ENCODE data around the gene TFF1. TPM values are rescaled to one million over a fixed set of nuclear protein-coding genes. Genes with fewer than 3 reads are reported as not detected.

Gene TFF1
- total RNA-seq, 3 donors from 2014 or later, result 6.0 to 206 (median 60.1) TPM

GRCh38 chr21:42397746-42398394 lies 31.5 kb upstream of the TFF1 start:
- no peak for TF ChIP-seq CTCF (IDR thresholded peaks at IDR 0.05)
- DNase-seq (no peak), ATAC-seq (no peak)
- Histone ChIP-seq H3K4me1 (ENCODE audit: low read depth) (no peaks in the 10 kb centered on the region), H3K9me3 (no peaks in the 10 kb centered on the region), H3K4me3 (no peak overlapping the region), H3K36me3 (ENCODE audit: low read depth) (no peaks in the 10 kb centered on the region)
- intact Hi-C loops (cut with DNase I, micrococcal nuclease), result no loop called here

GRCh38 chr21:42396799-42397745 lies 30.7 kb upstream of the TFF1 start:
- no peak for ATAC-seq
- no peak overlapping the region for H3K4me3 ChIP-seq
- H3K4me1 ChIP-seq (ENCODE audit: low read depth), result no peaks in the 10 kb centered on the region
- no peaks in the 10 kb centered on the region for H3K36me3 ChIP-seq (ENCODE audit: low read depth)
- H3K9me3 ChIP-seq, result no peaks in the 10 kb centered on the region
- TF ChIP-seq CTCF (IDR thresholded peaks at IDR 0.05), result no peak
- intact Hi-C loops (cut with DNase I, micrococcal nuclease), result no loop called here
- peak in 1 of 3 donors; percentile 6 for DNase-seq

- TF ChIP-seq CTCF (IDR thresholded peaks at IDR 0.05), result no peak
- H3K9me3 ChIP-seq, result no peaks in the 10 kb centered on the region
- no peaks in the 10 kb centered on the region for H3K4me1 ChIP-seq (ENCODE audit: low read depth)
- no peak within 1 kb of the TSS for H3K4me3 ChIP-seq
- ATAC-seq (peak; percentile 65), DNase-seq (peak in 1 of 3 donors; percentile 39)
- no peaks in the 10 kb centered on the region for H3K36me3 ChIP-seq (ENCODE audit: low read depth)
- intact Hi-C loops (cut with DNase I, micrococcal nuclease), result no loop called here
These were observed 29.7 kb upstream of the TFF1 start, which contains the start of gene TMPRSS3 for GRCh38 chr21:42395905-42396651. TMPRSS3 (minus strand) TSS chr21:42396052; CDS start chr21:42395417, 635 bp downstream.

GRCh38 chr21:42395302-42395701 lies 29.0 kb upstream of the TFF1 start:
- no peaks in the 10 kb centered on the region for H3K36me3 ChIP-seq (ENCODE audit: low read depth)
- ATAC-seq (no peak), DNase-seq (peak in 1 of 3 donors; percentile 12)
- TF ChIP-seq CTCF (IDR thresholded peaks at IDR 0.05), result no peak
- H3K4me3 ChIP-seq, result no peak overlapping the region
- no peaks in the 10 kb centered on the region for H3K4me1 ChIP-seq (ENCODE audit: low read depth)
- no peaks in the 10 kb centered on the region for H3K9me3 ChIP-seq
- intact Hi-C loops (cut with DNase I, micrococcal nuclease), result no loop called here

- no peak overlapping the region for H3K4me3 ChIP-seq
- no peak for DNase-seq
- ATAC-seq, result no peak
- TF ChIP-seq CTCF (IDR thresholded peaks at IDR 0.05), result no peak
- no peaks in the 10 kb centered on the region for H3K9me3 ChIP-seq
- intact Hi-C loops (cut with DNase I, micrococcal nuclease), result no loop called here
- H3K36me3 ChIP-seq (ENCODE audit: low read depth), result no peaks in the 10 kb centered on the region
- H3K4me1 ChIP-seq (ENCODE audit: low read depth), result peaks cover 12% of the 10 kb centered on the region
These were observed 27.2 kb upstream of the TFF1 start for GRCh38 chr21:42393443-42393950.

All from mucosa of descending colon (tissue), 3 donors.